Neural cell (in vitro differentiated cells): ENCODE results near the gene TDRD3. TPM values are rescaled to one million over a fixed set of nuclear protein-coding genes. Genes with fewer than 3 reads are reported as not detected.
"Not testable (repeated sequence)": the region's sequence is repeated elsewhere in the genome, so short reads cannot be mapped to it uniquely, and the experiment has no call there.

ENCODE experiments used
- H2AFZ ChIP-seq: fragments of 200-600, 300-800 bp; sonication (generic), shearing (Covaris generic); 2 replicates; pipeline ENCODE4 v1.6.0; 2014; ENCODE audit warnings: low read depth, mild to moderate bottlenecking, antibody characterized with exemption, low read length, moderate library complexity
- H3F3A ChIP-seq: fragments of 200-600 bp; shearing (Covaris generic); 2 replicates; pipeline ENCODE4 v1.6.1; 2016; ENCODE audit warnings: mild to moderate bottlenecking, moderate library complexity, mixed read lengths, antibody characterized with exemption, low read length; ENCODE audit not compliant: insufficient read depth, poor library complexity, severe bottlenecking
- H3K27ac ChIP-seq: fragments of 200-600, 300-800 bp; sonication (generic), shearing (Covaris generic); 2 replicates; pipeline ENCODE4 v1.5.1; 2014; ENCODE audit warnings: mild to moderate bottlenecking, low read length, moderate library complexity
- H3K27me3 ChIP-seq: fragments of 300-800, 200-600 bp; sonication (generic), shearing (Covaris generic); 2 replicates; pipeline ENCODE4 v1.6.0; 2014; ENCODE audit warnings: mild to moderate bottlenecking, low read depth, low read length, moderate library complexity; ENCODE audit not compliant: insufficient read depth
- H3K36me3 ChIP-seq: fragments of 300-800, 200-600 bp; sonication (generic), shearing (Covaris generic); 2 replicates; pipeline ENCODE4 v1.5.1; 2014; ENCODE audit warnings: mild to moderate bottlenecking, antibody characterized with exemption, low read length, moderate library complexity; ENCODE audit not compliant: insufficient read depth
- H3K4me2 ChIP-seq: fragments of 300-800, 200-600 bp; sonication (generic), shearing (Covaris generic); 2 replicates; pipeline ENCODE4 v1.6.0; 2014; ENCODE audit warnings: mild to moderate bottlenecking, low read length
- H3K4me3 ChIP-seq: fragments of 300-800, 200-600 bp; sonication (generic), shearing (Covaris generic); 2 replicates; pipeline ENCODE4 v1.5.1; 2014; ENCODE audit warnings: mild to moderate bottlenecking, low read length, moderate library complexity
- H3K79me2 ChIP-seq: fragments of 200-600 bp; shearing (Covaris generic); replicated peaks from 2 replicates; pipeline ENCODE4 v1.6.0; 2014; ENCODE audit warnings: mild to moderate bottlenecking, low read length, moderate library complexity; ENCODE audit not compliant: insufficient read depth
- H3K9ac ChIP-seq: fragments of 300-800, 200-600 bp; sonication (generic), shearing (Covaris generic); 2 replicates; pipeline ENCODE4 v1.6.1; 2016; ENCODE audit warnings: mild to moderate bottlenecking, low read length, mixed read lengths
- H3K9me2 ChIP-seq: fragments of 200-600 bp; shearing (Covaris generic); 2 replicates; pipeline ENCODE4 v1.6.1; 2016; ENCODE audit warnings: mild to moderate bottlenecking, low read length, mixed read lengths; ENCODE audit not compliant: insufficient read depth
- H3K9me3 ChIP-seq: fragments of 200-600, 300-800 bp; sonication (generic), shearing (Covaris generic); 2 replicates; pipeline ENCODE4 v1.6.1; 2016; ENCODE audit warnings: mild to moderate bottlenecking, mixed run types, low read length, moderate library complexity, mixed read lengths
- H4K20me1 ChIP-seq: fragments of 200-600 bp; shearing (Covaris generic); 2 replicates; pipeline ENCODE4 v1.6.1; 2016; ENCODE audit warnings: mild to moderate bottlenecking, mixed run types; ENCODE audit not compliant: insufficient read depth
- CTCF ChIP-seq: fragments of 450-650 bp; IDR thresholded peaks from 2 replicates; pipeline ENCODE4 v1.5.1; 2014; ENCODE audit warnings: antibody characterized with exemption, mild to moderate bottlenecking, moderate library complexity; ENCODE audit not compliant: poor library complexity, severe bottlenecking
- EP300 ChIP-seq: fragments of 450-650 bp; conservative IDR thresholded peaks from 2 replicates; pipeline ENCODE4 v1.6.1; 2014; ENCODE audit warnings: antibody characterized with exemption, mild to moderate bottlenecking, moderate library complexity; ENCODE audit not compliant: poor library complexity, severe bottlenecking
- EZH2 ChIP-seq: fragments of 200-600, 300-800 bp; shearing (Covaris generic), sonication (generic); IDR thresholded peaks from 2 replicates; pipeline ENCODE4 v1.6.1; 2014; ENCODE audit warnings: antibody characterized with exemption, low read length, borderline replicate concordance, mild to moderate bottlenecking; ENCODE audit not compliant: insufficient read depth, poor library complexity, severe bottlenecking
- MXI1 ChIP-seq: fragments of 450-650 bp; conservative IDR thresholded peaks from 2 replicates; pipeline ENCODE4 v1.6.1; 2014; ENCODE audit warnings: antibody characterized with exemption, mild to moderate bottlenecking; ENCODE audit not compliant: poor library complexity, severe bottlenecking
- POLR2AphosphoS5 ChIP-seq: IDR thresholded peaks from 2 replicates; pipeline ENCODE4 v1.6.1; 2012
- RAD21 ChIP-seq: fragments of 450-650 bp; conservative IDR thresholded peaks from 2 replicates; pipeline ENCODE4 v1.6.1; 2014; ENCODE audit warnings: antibody characterized with exemption, mild to moderate bottlenecking, moderate library complexity
- REST ChIP-seq: IDR thresholded peaks from 2 replicates; pipeline ENCODE4 v1.6.1; 2012; ENCODE audit warnings: borderline replicate concordance
- SMC3 ChIP-seq: fragments of 450-650 bp; conservative IDR thresholded peaks from 2 replicates; pipeline ENCODE4 v1.6.1; 2014; ENCODE audit warnings: antibody characterized with exemption, mild to moderate bottlenecking, moderate library complexity; ENCODE audit not compliant: poor library complexity
- TAF1 ChIP-seq: IDR thresholded peaks from 2 replicates; pipeline ENCODE4 v1.6.1; 2012; ENCODE audit warnings: low read depth
- polyA plus RNA-seq: library from polyadenylated mRNA; depleted of rRNA; stranded (reverse); fragments of >200 nt; gene quantifications from 2 replicates; pipeline ENCODE4 v1.2.3, GENCODE V29; 2014

The TDRD3 gene
- polyA plus RNA-seq, 1 donor from 2014 or later, result 10.0 TPM

- TF ChIP-seq TAF1, result no peak
Observed at GRCh38 chr13:60402022-60402421, 5.0 kb downstream of the TDRD3 start (continued).

GRCh38 chr13:60407095-60407494 is 10.1 kb downstream of the TDRD3 start:
- Histone ChIP-seq H3K9me2 (no peaks in the 10 kb centered on the region), H3K27me3 (no peaks in the 10 kb centered on the region), H3K36me3 (no peaks in the 10 kb centered on the region), H3K4me2 (no peak overlapping the region), H3K9me3 (peaks cover 4% of the 10 kb centered on the region), H4K20me1 (no peaks in the 10 kb centered on the region), H3F3A (no peaks in the 10 kb centered on the region), H3K9ac (no peak overlapping the region), H2AFZ (no peak overlapping the region), H3K27ac (no peak overlapping the region), H3K4me3 (no peak overlapping the region), H3K79me2 (peaks cover 13% of the 10 kb centered on the region)
- TF ChIP-seq REST (no peak), TAF1 (no peak), SMC3 (no peak), EP300 (no peak), POLR2AphosphoS5 (no peak), MXI1 (no peak), EZH2 (no peak), RAD21 (no peak), CTCF (no peak)

GRCh38 chr13:60407852-60408251 is 10.8 kb downstream of the TDRD3 start:
- not testable (repeated sequence) for H3F3A ChIP-seq, H3K79me2 ChIP-seq, H4K20me1 ChIP-seq, H3K4me3 ChIP-seq, H3K9me2 ChIP-seq, H3K27me3 ChIP-seq, H3K9me3 ChIP-seq, H3K36me3 ChIP-seq, H3K9ac ChIP-seq, H2AFZ ChIP-seq, H3K27ac ChIP-seq, H3K4me2 ChIP-seq

GRCh38 chr13:60409574-60410292 is 12.7 kb downstream of the TDRD3 start:
- not testable (repeated sequence) for H3K9ac ChIP-seq, H3K36me3 ChIP-seq, H3K79me2 ChIP-seq, H3K9me3 ChIP-seq, H3F3A ChIP-seq, H4K20me1 ChIP-seq, H3K9me2 ChIP-seq, H3K4me3 ChIP-seq, H2AFZ ChIP-seq, H3K27me3 ChIP-seq, H3K27ac ChIP-seq, H3K4me2 ChIP-seq
